Muscle of leg (tissue), 11 donors: ENCODE results near the gene PNMA1. TPM values are rescaled to one million over a fixed set of nuclear protein-coding genes. Genes with fewer than 3 reads are reported as not detected.
"Not testable (repeated sequence)": the region's sequence is repeated elsewhere in the genome, so short reads cannot be mapped to it uniquely, and the experiment has no call there.

Experiments used
- DNase-seq: peaks from one replicate; pipeline ENCODE4 v3.0.0; 2013
- H3K27ac ChIP-seq: one replicate; pipeline ENCODE4 v1.5.1; 2013; ENCODE audit warnings: mild to moderate bottlenecking, low read length, control low read depth
- H3K27me3 ChIP-seq: one replicate; pipeline ENCODE4 v1.6.1; 2013; ENCODE audit warnings: low read length; ENCODE audit not compliant: control insufficient read depth, insufficient read depth
- H3K36me3 ChIP-seq: one replicate; pipeline ENCODE4 v1.6.1; 2013; ENCODE audit warnings: low read length; ENCODE audit not compliant: control insufficient read depth, insufficient read depth
- H3K4me1 ChIP-seq: one replicate; pipeline ENCODE4 v1.6.1; 2013; ENCODE audit warnings: low read length; ENCODE audit not compliant: control insufficient read depth, insufficient read depth
- H3K4me3 ChIP-seq: one replicate; pipeline ENCODE4 v1.5.1; 2013; ENCODE audit warnings: low read length, control low read depth
- H3K9me3 ChIP-seq: replicated peaks from 2 replicates; pipeline ENCODE4 v1.6.1; 2013; ENCODE audit warnings: low read depth, low read length; ENCODE audit not compliant: control insufficient read depth
- WGBS: methylation state at CpG from one replicate; pipeline ENCODE4 v1.1.5; 2013; ENCODE audit warnings: missing lambda C conversion rate; ENCODE audit not compliant: insufficient coverage; 5-methylcytosine and 5-hydroxymethylcytosine counted together
- polyA plus RNA-seq, 8 donors: library from polyadenylated mRNA; unstranded; fragments of 120-200 nt; gene quantifications; one replicate each; pipeline versions ENCODE4 v1.2.1 to v1.2.3, GENCODE V29; 2013; ENCODE audit warnings: inconsistent platforms in 1 of 8, low replicate concordance in 1 of 8; ENCODE audit not compliant: insufficient read length in 8 of 8, insufficient read depth in 1 of 8
- total RNA-seq: library from RNA; stranded (reverse); fragments of 120-200 nt; gene quantifications from one replicate; pipeline ENCODE4 v1.2.4, GENCODE V29; 2013

PNMA1 gene
- total and polyA plus RNA-seq, 9 donors: 7.8 to 37.4 (median 26.9) TPM

GRCh38 chr14:73717711-73718417 is 3.7 kb upstream of the PNMA1 start:
- peak; percentile 75 for DNase-seq
- H3K4me3 ChIP-seq: peak overlapping the region; percentile 13
- H3K27me3 ChIP-seq: no peaks in the 10 kb centered on the region
- WGBS: 44% methylated on average over 18 of the region's 20 CpGs
- H3K9me3 ChIP-seq: no peaks in the 10 kb centered on the region
- H3K27ac ChIP-seq: peak overlapping the region; percentile 82
- H3K36me3 ChIP-seq: peaks cover 63% of the 10 kb centered on the region
- peaks cover 32% of the 10 kb centered on the region for H3K4me1 ChIP-seq

- Histone ChIP-seq H3K4me1 (peaks cover 38% of the 10 kb centered on the region), H3K9me3 (no peaks in the 10 kb centered on the region), H3K27me3 (no peaks in the 10 kb centered on the region), H3K36me3 (peaks cover 57% of the 10 kb centered on the region), H3K27ac (peak overlapping the region; percentile 82), H3K4me3 (no peak overlapping the region)
- WGBS: no CpG with 5 or more reads among the region's 3 CpGs
- DNase-seq: peak; percentile 57
These were observed 3.1 kb upstream of the PNMA1 start for GRCh38 chr14:73717266-73717665.

- Histone ChIP-seq H3K27ac (no peak overlapping the region), H3K4me3 (no peak overlapping the region), H3K4me1 (peaks cover 41% of the 10 kb centered on the region), H3K36me3 (peaks cover 41% of the 10 kb centered on the region), H3K9me3 (no peaks in the 10 kb centered on the region), H3K27me3 (no peaks in the 10 kb centered on the region)
- no peak for DNase-seq
- 82% methylated on average over 3 of the region's 4 CpGs for WGBS
These were observed 1.5 kb upstream of the PNMA1 start for GRCh38 chr14:73715707-73716106.

GRCh38 chr14:73714656-73715081 is 485 bp upstream of the PNMA1 start:
- Histone ChIP-seq H3K9me3 (no peaks in the 10 kb centered on the region), H3K27me3 (no peaks in the 10 kb centered on the region), H3K27ac (peak overlapping the region; percentile 49), H3K4me1 (peaks cover 39% of the 10 kb centered on the region), H3K4me3 (peak overlapping the region; percentile 24), H3K36me3 (peaks cover 33% of the 10 kb centered on the region)
- WGBS: no CpG with 5 or more reads among the region's 7 CpGs
- no peak for DNase-seq

GRCh38 chr14:73713206-73713802 is 880 bp downstream of the PNMA1 start:
- Histone ChIP-seq H3K27ac (peak overlapping the region; percentile 79), H3K27me3 (no peaks in the 10 kb centered on the region), H3K36me3 (peaks cover 21% of the 10 kb centered on the region), H3K9me3 (no peaks in the 10 kb centered on the region), H3K4me3 (peak overlapping the region; percentile 83), H3K4me1 (peaks cover 27% of the 10 kb centered on the region)
- DNase-seq: no peak
- WGBS: under 1% methylated on average over 21 of the region's 21 CpGs

- Histone ChIP-seq H3K9me3 (no peaks in the 10 kb centered on the region), H3K36me3 (peaks cover 14% of the 10 kb centered on the region), H3K4me3 (peak overlapping the region; percentile 83), H3K27ac (peak overlapping the region; percentile 55), H3K27me3 (no peaks in the 10 kb centered on the region), H3K4me1 (peaks cover 21% of the 10 kb centered on the region)
- WGBS: under 1% methylated on average over 15 of the region's 20 CpGs
- peak; percentile 40 for DNase-seq
These were observed 1.5 kb downstream of the PNMA1 start for GRCh38 chr14:73712540-73713180.

- peak overlapping the region; percentile 83 for H3K4me3 ChIP-seq
- no peak for DNase-seq
- no peaks in the 10 kb centered on the region for H3K27me3 ChIP-seq
- WGBS: 26% methylated on average over 8 of the region's 11 CpGs
- peaks cover 9% of the 10 kb centered on the region for H3K36me3 ChIP-seq
- peak overlapping the region; percentile 55 for H3K27ac ChIP-seq
- H3K9me3 ChIP-seq: no peaks in the 10 kb centered on the region
- H3K4me1 ChIP-seq: peaks cover 15% of the 10 kb centered on the region
These were observed 2.1 kb downstream of the PNMA1 start for GRCh38 chr14:73712071-73712506.

- Histone ChIP-seq H3K27ac (no peak overlapping the region), H3K4me1 (peaks cover 15% of the 10 kb centered on the region), H3K4me3 (no peak overlapping the region), H3K36me3 (peaks cover 3% of the 10 kb centered on the region), H3K27me3 (no peaks in the 10 kb centered on the region), H3K9me3 (no peaks in the 10 kb centered on the region)
- no peak for DNase-seq
- WGBS: 87% methylated on average over 3 of the region's 5 CpGs
These were observed 3.4 kb downstream of the PNMA1 start for GRCh38 chr14:73710737-73711136.

GRCh38 chr14:73709904-73710469 is 4.2 kb downstream of the PNMA1 start:
- H3K4me3 ChIP-seq: no peak overlapping the region
- H3K27me3 ChIP-seq: no peaks in the 10 kb centered on the region
- no peaks in the 10 kb centered on the region for H3K9me3 ChIP-seq
- H3K36me3 ChIP-seq: no peaks in the 10 kb centered on the region
- H3K4me1 ChIP-seq: peaks cover 15% of the 10 kb centered on the region
- no peak for DNase-seq
- no peak overlapping the region for H3K27ac ChIP-seq
- WGBS: 93% methylated on average over 4 of the region's 8 CpGs

- not testable (repeated sequence) for H3K36me3 ChIP-seq, H3K9me3 ChIP-seq, DNase-seq, H3K27ac ChIP-seq, H3K27me3 ChIP-seq, H3K4me3 ChIP-seq
- peaks cover 11% of the 10 kb centered on the region for H3K4me1 ChIP-seq
- 71% methylated on average over 1 of the region's 4 CpGs for WGBS
These were observed 6.1 kb downstream of the PNMA1 start for GRCh38 chr14:73708076-73708475.
